Measurements from ENCODE around the gene ADARB1. TPM values are rescaled to one million over a fixed set of nuclear protein-coding genes. Genes with fewer than 3 reads are reported as not detected.

The ADARB1 gene
- polyA plus RNA-seq, 1 donor (not counting 4 experiments of a cell fraction or from before 2014, with no cell fraction given), result 13.0 TPM

DNA sequence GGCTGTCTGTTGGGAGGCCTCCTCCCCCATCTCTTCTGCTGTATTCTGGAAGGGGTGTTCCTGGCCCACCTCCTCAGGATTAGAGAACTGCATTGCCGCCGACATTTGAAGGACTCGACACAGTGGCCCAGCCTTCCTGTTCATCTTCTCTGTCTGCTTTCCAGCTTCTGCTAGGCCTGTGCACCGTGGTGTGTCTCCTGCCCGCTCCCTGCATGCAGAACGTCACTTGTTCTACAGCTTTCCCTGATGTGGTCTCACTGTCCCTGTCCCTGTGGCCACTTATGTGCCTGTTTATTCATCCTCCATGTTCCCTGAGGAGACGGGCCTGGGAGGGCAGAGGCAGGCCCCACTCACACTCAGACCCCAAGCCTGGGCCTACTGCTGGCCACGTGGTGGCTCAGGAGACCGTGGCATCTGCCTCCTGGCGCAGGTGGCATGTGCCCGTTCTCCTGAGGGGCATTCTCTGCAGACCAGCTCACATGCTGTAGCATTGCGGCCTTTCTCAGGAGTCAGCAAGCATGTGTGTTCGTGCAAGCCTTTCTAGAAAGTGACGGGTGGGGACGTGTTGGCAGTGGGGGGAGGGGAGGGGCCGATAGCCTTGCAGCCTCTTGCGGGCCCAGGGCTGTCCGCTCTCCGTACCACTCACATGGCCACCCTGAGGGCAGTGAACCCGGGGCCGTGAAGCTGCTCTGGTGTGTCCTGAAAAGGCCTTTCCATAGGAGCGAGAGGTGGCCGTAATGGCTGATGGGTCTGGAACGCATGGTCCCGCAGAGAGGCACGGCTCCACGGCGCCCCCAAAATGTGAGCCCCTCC lies 177.5 kb downstream of the ADARB1 start:
- Histone ChIP-seq H3K27me3 (ENCODE audit: control insufficient read depth, extremely low read depth, insufficient read depth, low read length) (peaks cover 26% of the 10 kb centered on the region), H2AFZ (ENCODE audit: control insufficient read depth, low read length) (no peak overlapping the region), H4K20me1 (ENCODE audit: control insufficient read depth, extremely low read depth, insufficient read depth, low read length) (no peaks in the 10 kb centered on the region), H3K4me3 (ENCODE audit: control insufficient read depth in 2 of 3, extremely low read depth in 1 of 3, insufficient read depth in 2 of 3, low read depth in 1 of 3, low read length in 3 of 3) (no peak overlapping the region), H3K4me2 (ENCODE audit: control insufficient read depth, extremely low read depth, insufficient read depth, low read depth, low read length) (no peak overlapping the region), H3K79me2 (ENCODE audit: control insufficient read depth, insufficient read depth, low read length) (no peaks in the 10 kb centered on the region), H3K9me3 (ENCODE audit: control insufficient read depth, low read depth, low read length) (no peaks in the 10 kb centered on the region), H3K4me1 (ENCODE audit: control insufficient read depth, extremely low read depth, insufficient read depth, low read length) (peaks cover 8% of the 10 kb centered on the region), H3K9ac (ENCODE audit: control insufficient read depth, extremely low read depth, insufficient read depth, low read length) (no peak overlapping the region), H3K27ac (ENCODE audit: control insufficient read depth, insufficient read depth, low read length) (no peak overlapping the region), H3K9me1 (ENCODE audit: control insufficient read depth, extremely low read depth, insufficient read depth, low read length) (no peaks in the 10 kb centered on the region), H3K36me3 (ENCODE audit: control insufficient read depth in 2 of 2, extremely low read depth in 1 of 2, insufficient read depth in 2 of 2, low read length in 2 of 2) (no peaks in the 10 kb centered on the region)
- no peak for FAIRE-seq
- no peak for DNase-seq (ENCODE audit: low read depth, low spot score)
- dilution Hi-C loops (cut with MboI; ENCODE audit: extremely low pct_ligation_motif_present, low sequenced_read_pairs), result no loop called here
- TF ChIP-seq CTCF (optimal IDR thresholded peaks at IDR 0.05 in 1 of 3, IDR thresholded peaks at IDR 0.05 in 1 of 3, conservative IDR thresholded peaks at IDR 0.05 in 1 of 3; ENCODE audit: extremely low read depth in 1 of 3, insufficient read depth in 2 of 3, low read length in 3 of 3) (no peak), EZH2 (IDR thresholded peaks at IDR 0.05; ENCODE audit: low read length) (no peak)

- Histone ChIP-seq H3K36me3 (ENCODE audit: control insufficient read depth in 2 of 2, extremely low read depth in 1 of 2, insufficient read depth in 2 of 2, low read length in 2 of 2) (no peaks in the 10 kb centered on the region), H3K79me2 (ENCODE audit: control insufficient read depth, insufficient read depth, low read length) (no peaks in the 10 kb centered on the region), H3K4me1 (ENCODE audit: control insufficient read depth, extremely low read depth, insufficient read depth, low read length) (peaks cover 8% of the 10 kb centered on the region), H3K9ac (ENCODE audit: control insufficient read depth, extremely low read depth, insufficient read depth, low read length) (no peak overlapping the region), H3K4me2 (ENCODE audit: control insufficient read depth, extremely low read depth, insufficient read depth, low read depth, low read length) (no peak overlapping the region), H2AFZ (ENCODE audit: control insufficient read depth, low read length) (no peak overlapping the region), H3K27me3 (ENCODE audit: control insufficient read depth, extremely low read depth, insufficient read depth, low read length) (peaks cover 23% of the 10 kb centered on the region), H4K20me1 (ENCODE audit: control insufficient read depth, extremely low read depth, insufficient read depth, low read length) (no peaks in the 10 kb centered on the region), H3K9me3 (ENCODE audit: control insufficient read depth, low read depth, low read length) (no peaks in the 10 kb centered on the region), H3K4me3 (ENCODE audit: control insufficient read depth in 2 of 3, extremely low read depth in 1 of 3, insufficient read depth in 2 of 3, low read depth in 1 of 3, low read length in 3 of 3) (no peak overlapping the region), H3K27ac (ENCODE audit: control insufficient read depth, insufficient read depth, low read length) (no peak overlapping the region), H3K9me1 (ENCODE audit: control insufficient read depth, extremely low read depth, insufficient read depth, low read length) (no peaks in the 10 kb centered on the region)
- DNase-seq (ENCODE audit: low read depth, low spot score) (no peak), FAIRE-seq (no peak)
- dilution Hi-C loops (cut with MboI; ENCODE audit: extremely low pct_ligation_motif_present, low sequenced_read_pairs), result no loop called here
- no peak for TF ChIP-seq EZH2 (IDR thresholded peaks at IDR 0.05; ENCODE audit: low read length)
- TF ChIP-seq CTCF (optimal IDR thresholded peaks at IDR 0.05 in 1 of 3, IDR thresholded peaks at IDR 0.05 in 1 of 3, conservative IDR thresholded peaks at IDR 0.05 in 1 of 3; ENCODE audit: extremely low read depth in 1 of 3, insufficient read depth in 2 of 3, low read length in 3 of 3), result no peak
Measured at GRCh38 chr21:45252448-45252925, 178.1 kb downstream of the ADARB1 start.
